ENCODE results near the gene YBX3. TPM values are rescaled to one million over a fixed set of nuclear protein-coding genes. Genes with fewer than 3 reads are reported as not detected.

The YBX3 gene
- total and polyA plus RNA-seq, 2 of the 13 experiments (the other 11 are each of a cell fraction or from before 2014, with no cell fraction given) = 77.5 to 99.6 TPM

- H3K9me3 ChIP-seq (ENCODE audit: low read length) = no peaks in the 10 kb centered on the region
- no peak for FAIRE-seq
- peaks cover 44% of the 10 kb centered on the region for H3K4me1 ChIP-seq (ENCODE audit: insufficient read depth, low read length)
- H3K27me3 ChIP-seq (ENCODE audit: control insufficient read depth in 1 of 2, insufficient read depth in 2 of 2, low read length in 2 of 2) = no peaks in the 10 kb centered on the region; a peak in 1 of 5 replicates
- peaks cover 13 to 58% of the 10 kb centered on the region in 2 experiments for H3K36me3 ChIP-seq (replicated peaks in 1 of 2; ENCODE audit: control insufficient read depth in 1 of 2, insufficient read depth in 2 of 2, low read length in 2 of 2)
- no peak for TF ChIP-seq ZBTB42 (CRISPR knock-in tag; IDR thresholded peaks at IDR 0.05)
- TF ChIP-seq TMF1 (CRISPR knock-in tag; IDR thresholded peaks at IDR 0.05; ENCODE audit: low read depth) = no peak
- no peak for TF ChIP-seq JUN (CRISPR knock-in tag; IDR thresholded peaks at IDR 0.05)
- TF ChIP-seq, protein P1, sequence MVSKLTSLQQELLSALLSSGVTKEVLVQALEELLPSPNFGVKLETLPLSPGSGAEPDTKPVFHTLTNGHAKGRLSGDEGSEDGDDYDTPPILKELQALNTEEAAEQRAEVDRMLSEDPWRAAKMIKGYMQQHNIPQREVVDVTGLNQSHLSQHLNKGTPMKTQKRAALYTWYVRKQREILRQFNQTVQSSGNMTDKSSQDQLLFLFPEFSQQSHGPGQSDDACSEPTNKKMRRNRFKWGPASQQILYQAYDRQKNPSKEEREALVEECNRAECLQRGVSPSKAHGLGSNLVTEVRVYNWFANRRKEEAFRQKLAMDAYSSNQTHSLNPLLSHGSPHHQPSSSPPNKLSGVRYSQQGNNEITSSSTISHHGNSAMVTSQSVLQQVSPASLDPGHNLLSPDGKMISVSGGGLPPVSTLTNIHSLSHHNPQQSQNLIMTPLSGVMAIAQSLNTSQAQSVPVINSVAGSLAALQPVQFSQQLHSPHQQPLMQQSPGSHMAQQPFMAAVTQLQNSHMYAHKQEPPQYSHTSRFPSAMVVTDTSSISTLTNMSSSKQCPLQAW (CRISPR knock-in tag; IDR thresholded peaks at IDR 0.05) = no peak
- 100% methylated on average over 2 of the region's 2 CpGs for WGBS (ENCODE audit: low lambda C conversion rate)
- intact Hi-C loops (cut with micrococcal nuclease; ENCODE audit: unreplicated experiment) (no loop called here), in situ Hi-C loops (cut with HindIII; ENCODE audit: extremely low pct_ligation_motif_present, low pct_unique_long_range_greater_than_20kb) (no loop called here)
- ATAC-seq = no peak
- no peak overlapping the region for H3K9ac ChIP-seq (ENCODE audit: insufficient read depth, low read depth, low read length)
- no TSS peak for BruUV-seq (replicated peaks)
- H3K4me2 ChIP-seq (ENCODE audit: low read depth, low read length) = no peak overlapping the region
- CTCF ChIA-PET (ENCODE audit: low intra/inter-chr PET ratio, low total read pairs) = no interaction called here
- no peak for DNase-seq (ENCODE audit: low spot score)
- no peak overlapping the region for H2AFZ ChIP-seq (ENCODE audit: low read length)
- POLR2A ChIA-PET = no interaction called here
- peaks cover 43% of the 10 kb centered on the region for H4K20me1 ChIP-seq (ENCODE audit: insufficient read depth, low read length)
- no peak overlapping the region for H3K27ac ChIP-seq (ENCODE audit: extremely low read length, insufficient read depth, low read length)
- no peak overlapping the region for H3K4me3 ChIP-seq (replicated peaks in 1 of 3; ENCODE audit: insufficient read depth in 1 of 3, low read depth in 2 of 3, low read length in 3 of 3)
- H3K79me2 ChIP-seq (ENCODE audit: insufficient read depth, low read length) = peaks cover 62% of the 10 kb centered on the region
Observed at GRCh38 chr12:10717410-10717809, 5.7 kb downstream of the YBX3 start.

DNA sequence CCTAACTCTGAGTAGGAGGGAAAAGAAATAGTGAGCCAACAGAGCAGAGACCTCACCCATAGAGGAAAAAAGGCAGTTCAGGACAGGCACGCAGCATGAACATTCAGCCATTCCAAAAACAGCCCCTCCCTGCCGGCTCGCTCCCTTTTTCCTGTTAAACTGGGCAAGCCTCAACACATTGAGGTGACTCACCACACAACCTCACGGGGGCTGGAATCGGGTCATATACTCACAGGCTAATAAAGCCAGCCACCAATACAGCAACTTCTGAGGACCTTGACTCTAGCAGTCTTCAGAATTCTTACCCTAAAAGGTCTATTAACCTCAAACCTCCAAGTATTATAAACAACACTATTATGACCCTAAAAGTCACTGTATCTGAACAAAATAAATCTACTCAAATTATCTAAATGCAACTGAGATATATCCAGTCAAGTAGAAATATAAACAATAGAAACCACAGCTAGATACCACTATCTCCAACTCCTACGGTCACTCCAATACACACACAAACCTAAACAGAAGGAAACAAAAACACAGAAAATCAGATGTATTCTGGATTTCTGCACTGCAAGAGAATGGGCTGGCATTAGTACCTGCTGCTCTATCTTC, 6.3 kb downstream of the YBX3 start:
- DNase-seq (ENCODE audit: low spot score) (no peak), ATAC-seq (no peak), FAIRE-seq (no peak)
- POLR2A ChIA-PET = no interaction called here
- Histone ChIP-seq H3K27ac (ENCODE audit: extremely low read length, insufficient read depth, low read length) (no peak overlapping the region), H3K9ac (ENCODE audit: insufficient read depth, low read depth, low read length) (no peak overlapping the region), H3K4me3 (replicated peaks in 1 of 3; ENCODE audit: insufficient read depth in 1 of 3, low read depth in 2 of 3, low read length in 3 of 3) (no peak overlapping the region), H3K4me2 (ENCODE audit: low read depth, low read length) (no peak overlapping the region), H4K20me1 (ENCODE audit: insufficient read depth, low read length) (peaks cover 40% of the 10 kb centered on the region), H3K36me3 (replicated peaks in 1 of 2; ENCODE audit: control insufficient read depth in 1 of 2, insufficient read depth in 2 of 2, low read length in 2 of 2) (peaks cover 14 to 64% of the 10 kb centered on the region in 2 experiments), H3K4me1 (ENCODE audit: insufficient read depth, low read length) (peaks cover 44% of the 10 kb centered on the region), H3K27me3 (ENCODE audit: control insufficient read depth in 1 of 2, insufficient read depth in 2 of 2, low read length in 2 of 2) (no peaks in the 10 kb centered on the region), H3K9me3 (ENCODE audit: low read length) (no peaks in the 10 kb centered on the region), H2AFZ (ENCODE audit: low read length) (no peak overlapping the region), H3K79me2 (ENCODE audit: insufficient read depth, low read length) (peaks cover 56% of the 10 kb centered on the region)
- intact Hi-C loops (cut with micrococcal nuclease; ENCODE audit: unreplicated experiment) = no loop called here
- BruUV-seq (replicated peaks) = no TSS peak
- TF ChIP-seq ZNF7 (CRISPR knock-in tag; IDR thresholded peaks at IDR 0.05) (no peak), PAF1 (CRISPR knock-in tag; IDR thresholded peaks at IDR 0.05) (no peak)
- CTCF ChIA-PET (ENCODE audit: low intra/inter-chr PET ratio, low total read pairs) = no interaction called here
- in situ Hi-C loops (cut with HindIII; ENCODE audit: extremely low pct_ligation_motif_present, low pct_unique_long_range_greater_than_20kb) = no loop called here
- WGBS (ENCODE audit: low lambda C conversion rate) = 96% methylated on average over 5 of the region's 6 CpGs

Measured in HepG2 (cell line).